GM10847 (cell line): Measurements from ENCODE around the gene ZEB2.

Source experiments
- POLR2A ChIP-seq: IDR thresholded peaks from 2 replicates; pipeline ENCODE4 v1.6.1; 2011; ENCODE audit not compliant: insufficient read length; ENCODE audit errors: extremely low read depth

Gene ZEB2

DNA sequence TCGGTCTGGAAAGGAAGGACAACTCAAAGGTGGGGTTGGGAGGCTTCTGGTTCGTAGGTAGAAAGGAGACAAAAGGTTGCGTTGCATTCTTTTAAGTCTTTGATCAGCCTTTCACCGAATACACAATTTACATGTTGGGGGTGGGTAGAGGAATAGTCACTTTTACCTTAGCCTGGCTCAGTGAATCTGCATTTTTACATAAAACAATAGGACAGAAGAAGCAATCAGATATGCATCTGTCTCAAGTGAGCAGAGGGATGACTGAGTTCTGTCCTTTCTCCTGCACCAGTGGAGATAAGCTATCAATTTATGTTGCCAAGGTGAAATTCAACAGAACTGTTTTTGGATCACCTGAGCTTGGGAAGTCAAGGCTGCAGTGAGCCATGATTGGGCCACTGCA is 173.7 kb downstream of the ZEB2 start:
- no peak for TF ChIP-seq POLR2A

DNA sequence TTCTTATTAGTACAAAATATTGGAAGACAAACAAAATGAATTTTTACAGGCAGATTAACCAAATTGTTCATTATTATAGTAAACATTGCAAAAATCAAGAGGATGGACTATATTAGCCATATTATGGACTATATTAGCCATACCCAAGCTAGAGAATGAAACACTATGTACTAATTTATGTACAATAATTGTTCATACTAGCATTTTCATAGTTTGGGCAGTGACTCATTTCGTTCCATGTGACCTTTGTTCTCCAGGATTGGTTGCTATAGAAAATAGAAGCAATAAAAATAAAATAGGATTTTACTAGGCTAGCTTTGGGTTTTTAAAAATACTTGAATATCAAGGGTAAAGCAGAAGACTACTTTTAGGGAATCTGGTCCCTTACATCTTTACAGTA is 176.8 kb downstream of the ZEB2 start:
- TF ChIP-seq POLR2A: no peak

DNA sequence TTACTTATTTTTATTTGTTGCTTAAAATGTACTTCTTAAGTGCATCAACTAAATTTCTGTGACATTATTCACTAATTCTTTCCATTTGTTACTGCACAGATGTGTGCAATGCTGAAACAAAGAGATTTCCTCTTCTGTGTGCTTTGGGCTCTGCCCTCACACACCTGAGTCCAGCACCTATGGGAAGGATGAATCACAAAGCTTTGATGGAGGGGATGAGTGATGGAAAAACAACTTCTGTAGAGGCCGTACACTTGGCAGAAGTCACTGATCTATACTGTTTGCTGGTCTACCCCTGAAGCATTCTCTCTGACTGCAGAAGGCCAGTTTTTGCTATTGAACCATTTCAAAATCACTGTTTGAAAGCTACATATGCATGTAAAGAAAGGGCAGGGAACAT is 178.4 kb downstream of the ZEB2 start:
- TF ChIP-seq POLR2A: no peak

DNA sequence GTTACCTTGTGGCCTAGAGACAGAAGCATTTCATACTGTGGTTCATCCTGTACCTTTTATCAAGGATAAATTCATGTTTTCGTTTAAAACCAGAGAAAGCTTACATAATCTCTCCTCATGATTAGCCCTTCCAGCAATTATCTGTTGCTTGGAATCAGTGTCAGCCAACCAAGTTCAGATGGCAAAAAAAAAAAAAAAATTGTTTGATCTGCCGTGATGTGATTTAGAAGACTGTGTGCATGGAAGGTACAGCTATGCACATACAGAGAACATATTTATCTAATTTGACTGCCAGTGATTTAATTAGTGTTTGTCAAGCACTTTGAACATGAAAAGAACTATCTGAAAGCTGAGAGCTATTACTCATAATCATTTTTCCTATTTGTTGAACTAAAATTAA is 180.9 kb downstream of the ZEB2 start:
- TF ChIP-seq POLR2A: no peak

DNA sequence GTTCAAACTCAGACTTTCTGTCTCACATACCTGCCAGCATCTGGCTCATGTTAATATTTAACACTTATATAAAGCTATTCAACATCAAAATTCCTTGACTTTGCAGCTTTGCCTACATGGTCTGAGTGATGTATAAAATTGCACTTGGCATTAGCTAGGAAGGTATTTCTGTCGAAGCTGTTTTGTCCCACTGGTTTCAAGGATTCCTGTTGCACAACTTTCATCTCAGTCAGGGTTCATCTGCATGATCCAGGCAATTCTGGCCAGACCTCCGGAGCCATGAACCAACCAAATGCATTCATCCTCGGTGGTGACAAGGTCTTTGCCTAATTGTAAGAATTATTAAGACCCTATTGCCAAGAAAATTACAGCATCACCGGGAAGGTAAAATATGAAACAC is 185.4 kb downstream of the ZEB2 start:
- no peak for TF ChIP-seq POLR2A
